VCaP (cell line): Measurements from ENCODE around the gene GNAT1.

Experiments used
- H3K27ac ChIP-seq: fragments of 450-650 bp; 2 replicates; pipeline ENCODE4 v1.5.1; 2017
- TF ChIP-seq, protein P1 (sequence below): fragments of 450-650 bp; conservative IDR thresholded peaks from 2 replicates; pipeline ENCODE4 v1.5.1; 2017; ENCODE audit warnings: mild to moderate bottlenecking, moderate library complexity

The GNAT1 gene

DNA sequence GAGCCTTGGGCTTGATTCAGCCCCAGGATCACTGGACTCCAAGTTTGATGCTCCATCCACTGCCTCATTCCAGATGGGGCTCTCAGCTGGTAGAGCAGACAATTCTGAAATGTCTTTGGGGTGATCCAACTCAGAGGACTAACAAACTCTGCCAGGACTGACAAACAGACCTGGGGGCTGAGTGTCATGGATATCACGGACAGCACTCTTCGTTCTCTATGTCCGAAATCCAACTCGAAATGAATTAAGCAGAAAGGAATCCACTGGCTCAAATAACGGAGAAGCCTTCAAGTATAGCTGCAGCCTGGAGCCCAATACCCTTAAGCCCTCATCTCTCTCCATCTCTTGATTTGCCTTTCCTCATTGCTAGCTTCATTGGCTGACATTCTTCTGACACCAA is 27.9 kb downstream of the GNAT1 start:
- TF ChIP-seq, protein P1, sequence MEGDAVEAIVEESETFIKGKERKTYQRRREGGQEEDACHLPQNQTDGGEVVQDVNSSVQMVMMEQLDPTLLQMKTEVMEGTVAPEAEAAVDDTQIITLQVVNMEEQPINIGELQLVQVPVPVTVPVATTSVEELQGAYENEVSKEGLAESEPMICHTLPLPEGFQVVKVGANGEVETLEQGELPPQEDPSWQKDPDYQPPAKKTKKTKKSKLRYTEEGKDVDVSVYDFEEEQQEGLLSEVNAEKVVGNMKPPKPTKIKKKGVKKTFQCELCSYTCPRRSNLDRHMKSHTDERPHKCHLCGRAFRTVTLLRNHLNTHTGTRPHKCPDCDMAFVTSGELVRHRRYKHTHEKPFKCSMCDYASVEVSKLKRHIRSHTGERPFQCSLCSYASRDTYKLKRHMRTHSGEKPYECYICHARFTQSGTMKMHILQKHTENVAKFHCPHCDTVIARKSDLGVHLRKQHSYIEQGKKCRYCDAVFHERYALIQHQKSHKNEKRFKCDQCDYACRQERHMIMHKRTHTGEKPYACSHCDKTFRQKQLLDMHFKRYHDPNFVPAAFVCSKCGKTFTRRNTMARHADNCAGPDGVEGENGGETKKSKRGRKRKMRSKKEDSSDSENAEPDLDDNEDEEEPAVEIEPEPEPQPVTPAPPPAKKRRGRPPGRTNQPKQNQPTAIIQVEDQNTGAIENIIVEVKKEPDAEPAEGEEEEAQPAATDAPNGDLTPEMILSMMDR, result no peak
- no peak overlapping the region for H3K27ac ChIP-seq

DNA sequence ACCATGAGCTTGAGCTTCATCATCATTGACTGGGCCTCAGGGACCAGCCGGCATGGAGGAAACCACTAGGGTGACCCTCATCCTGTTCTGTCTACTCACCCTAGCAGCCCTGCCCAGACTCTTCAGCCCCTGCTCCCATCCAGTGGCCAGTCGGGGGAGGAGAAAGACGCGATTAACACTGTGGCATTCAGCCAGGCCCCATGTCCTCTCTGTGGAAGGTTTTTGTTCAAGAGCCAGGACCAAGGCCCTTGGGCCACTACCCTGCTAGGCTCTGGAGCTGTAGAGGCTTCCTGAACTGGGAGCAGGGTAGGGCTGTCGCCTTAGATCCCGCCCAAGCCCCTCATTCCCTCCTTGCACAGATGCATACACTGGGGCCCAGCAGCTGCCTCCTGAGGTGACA is 28.7 kb downstream of the GNAT1 start:
- TF ChIP-seq, protein P1, result no peak
- H3K27ac ChIP-seq, result no peak overlapping the region

DNA sequence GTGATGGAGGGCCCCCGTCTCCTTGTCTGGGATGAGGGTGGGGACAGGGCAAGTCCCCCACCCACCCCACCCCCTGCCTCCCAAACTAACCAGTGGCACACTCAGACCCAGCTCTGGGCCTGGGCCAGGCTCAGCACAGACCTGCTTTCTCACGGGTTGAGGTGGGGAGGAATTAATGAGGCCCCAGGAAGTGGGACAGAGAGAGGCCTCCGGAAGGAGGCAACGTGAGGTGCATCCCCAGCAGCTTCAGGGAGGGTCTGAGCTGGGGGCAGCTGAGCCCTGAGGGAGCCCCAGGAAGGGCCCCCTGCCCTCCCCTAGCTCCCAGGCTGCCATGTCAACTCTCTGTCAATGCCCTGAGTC is 29.6 kb downstream of the GNAT1 start:
- H3K27ac ChIP-seq, result no peak overlapping the region
- TF ChIP-seq, protein P1, result no peak

GRCh38 chr3:50221411-50222168 is 30.2 kb downstream of the GNAT1 start:
- H3K27ac ChIP-seq, result no peak overlapping the region
- TF ChIP-seq, protein P1, result no peak

DNA sequence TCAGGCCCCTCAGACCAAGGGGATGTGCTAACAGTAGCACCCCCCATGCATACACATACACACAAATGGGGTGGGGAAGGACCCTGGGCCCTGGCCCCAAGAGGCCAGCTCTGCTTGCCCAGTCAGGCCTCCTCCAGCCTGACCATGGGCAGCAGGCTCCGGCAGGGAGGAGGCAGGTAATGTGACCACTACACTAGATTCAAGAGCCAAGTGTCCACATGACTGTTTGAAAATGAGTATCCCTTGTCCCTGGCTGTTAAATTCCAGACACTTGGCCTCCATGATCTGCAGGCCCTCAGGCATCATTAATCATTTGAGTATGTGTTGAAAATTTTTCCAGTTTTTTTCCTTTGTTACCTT is 30.7 kb downstream of the GNAT1 start:
- TF ChIP-seq, protein P1, result no peak
- no peak overlapping the region for H3K27ac ChIP-seq

DNA sequence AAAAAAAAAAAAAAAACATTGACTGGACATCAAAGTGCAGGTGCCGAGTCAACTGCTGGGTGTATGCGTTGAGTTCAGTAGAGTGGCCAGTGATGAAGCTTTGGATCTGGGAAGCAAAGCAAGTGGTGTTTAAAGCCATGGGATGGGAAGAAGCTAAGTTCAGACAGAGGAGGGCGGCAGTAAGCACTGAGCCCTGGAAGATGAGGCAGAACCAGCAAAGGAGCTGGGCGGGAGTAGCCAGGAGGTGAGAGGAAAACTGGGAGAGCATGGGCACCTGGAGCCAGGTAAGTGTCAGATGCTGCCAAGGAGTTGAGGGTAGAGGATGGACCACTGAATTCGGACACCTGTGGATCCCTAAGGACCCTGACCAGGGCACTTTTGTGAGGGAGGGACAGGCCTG is 33.2 kb downstream of the GNAT1 start:
- TF ChIP-seq, protein P1, result no peak
- H3K27ac ChIP-seq, result no peak overlapping the region

GRCh38 chr3:50226888-50227389 is 35.5 kb downstream of the GNAT1 start:
- H3K27ac ChIP-seq, result peak overlapping the region; percentile 82
- TF ChIP-seq, protein P1, result no peak
